GM18517 (cell line): Measurements from ENCODE around the gene SPSB1.

Source experiments
- ATAC-seq: cut with Tn5 transposase; IDR thresholded peaks from one replicate; pipeline ENCODE4 v1.9.1; 2021; ENCODE audit warnings: mild to moderate bottlenecking, moderate library complexity; ENCODE audit not compliant: unreplicated experiment

SPSB1 gene

GRCh38 chr1:9413877-9414213 lies 121.2 kb downstream of the SPSB1 start:
- no peak for ATAC-seq

- no peak for ATAC-seq
These were observed 123.8 kb downstream of the SPSB1 start for GRCh38 chr1:9416506-9416905.

- no peak for ATAC-seq
These were observed 124.3 kb downstream of the SPSB1 start for GRCh38 chr1:9416918-9417500.

- ATAC-seq = no peak
These were observed 125.0 kb downstream of the SPSB1 start for GRCh38 chr1:9417695-9418094.

- no peak for ATAC-seq
These were observed 126.2 kb downstream of the SPSB1 start for GRCh38 chr1:9418851-9419250.
